A549 (cell line): ENCODE results near the gene AKAP9. TPM values are rescaled to one million over a fixed set of nuclear protein-coding genes. Genes with fewer than 3 reads are reported as not detected.
"Not testable (repeated sequence)": the region's sequence is repeated elsewhere in the genome, so short reads cannot be mapped to it uniquely, and the experiment has no call there.

ENCODE experiments used
- ATAC-seq, 2 experiments: fragments of 200-7000 bp in 1 of 2; fragments of >200 bp in 1 of 2; cut with Nextera tagmentation in 1 of 2; cut with Tn5 transposase in 1 of 2; 3 replicates each; pipeline versions ENCODE4 v1.8.0 to v1.9.1; 2018 to 2020; ENCODE audit warnings: mild to moderate bottlenecking in 1 of 2, moderate library complexity in 1 of 2
- CTCF ChIA-PET: fragments of 300-600 bp; sonication (Branson Sonifier 250); formaldehyde crosslinking; extraction: SDS; loops from one replicate; lab custom pipeline; 2021; ENCODE audit warnings: antibody characterized with exemption, inconsistent platforms; lab: Yijun Ruan, JAX
- POLR2A ChIA-PET: fragments of 350-600 bp; formaldehyde crosslinking; extraction: SDS; loops from one replicate; lab custom pipeline; 2021; ENCODE audit warnings: antibody characterized with exemption, inconsistent platforms; lab: Yijun Ruan, JAX
- DNase-seq, 2 experiments: peaks; one replicate each; pipeline versions ENCODE4 v3.0.0 to v3.0.0-alpha.2; 2011 to 2016; ENCODE audit warnings: low read depth in 1 of 2, low spot score in 1 of 2
- FAIRE-seq: peaks from 2 replicates; lab custom pipeline; 2011; peaks lifted over from hg19 to GRCh38; lab: Jason Lieb, UNC
- H3K27ac ChIP-seq, 2 experiments: fragments of >200 bp; sonication (Bioruptor Twin); formaldehyde crosslinking; 3 replicates each; pipeline ENCODE4 v1.5.1; 2016 to 2017
- H3K4me1 ChIP-seq: fragments of >200 bp; sonication (Bioruptor Twin); formaldehyde crosslinking; 3 replicates; pipeline ENCODE4 v1.6.1; 2016
- H3K4me2 ChIP-seq: fragments of >200 bp; sonication (Bioruptor Twin); formaldehyde crosslinking; 3 replicates; pipeline ENCODE4 v1.6.1; 2016
- H3K4me3 ChIP-seq: fragments of >200 bp; sonication (Bioruptor Twin); formaldehyde crosslinking; 3 replicates; pipeline ENCODE4 v1.5.1; 2016
- H3K9me3 ChIP-seq: fragments of >200 bp; sonication (Bioruptor Twin); formaldehyde crosslinking; 3 replicates; pipeline ENCODE4 v1.6.1; 2016
- ATOH8 ChIP-seq: fragments of 250-450 bp; sonication (Bioruptor Pico); IDR thresholded peaks from 2 replicates; pipeline ENCODE4 v1.5.0; 2020; ENCODE audit warnings: low read depth, mild to moderate bottlenecking, moderate library complexity
- BCL3 ChIP-seq: fragments of >200 bp; sonication (Bioruptor Twin); formaldehyde crosslinking; IDR thresholded peaks from 3 replicates; pipeline ENCODE4 v1.6.1; 2016
- BHLHE40 ChIP-seq: IDR thresholded peaks from 2 replicates; pipeline ENCODE4 v1.6.1; 2012; ENCODE audit warnings: low read depth, low read length, inconsistent platforms
- CBX2 ChIP-seq: fragments of 200-600 bp; sonication (generic); IDR thresholded peaks from 2 replicates; pipeline ENCODE4 v1.6.1; 2016; ENCODE audit warnings: low read depth, mild to moderate bottlenecking, borderline replicate concordance
- EHF ChIP-seq: fragments of 250-450 bp; sonication (Bioruptor Pico); IDR thresholded peaks from 2 replicates; pipeline ENCODE4 v1.5.0; 2020; ENCODE audit warnings: mild to moderate bottlenecking
- EHMT2 ChIP-seq: fragments of 200-600 bp; sonication (generic); IDR thresholded peaks from 2 replicates; pipeline ENCODE4 v1.6.1; 2016; ENCODE audit warnings: antibody characterized with exemption, low read depth, mild to moderate bottlenecking, moderate library complexity
- EP300 ChIP-seq, 2 experiments: fragments of >200 bp; sonication (Bioruptor Twin); formaldehyde crosslinking; IDR thresholded peaks; 2 replicates in 1 of 2; 3 replicates in 1 of 2; pipeline ENCODE4 v1.6.1; 2016 to 2017
- ESRRA ChIP-seq: fragments of 150-350 bp; IDR thresholded peaks from 2 replicates; pipeline ENCODE4 v1.6.1; 2014; ENCODE audit warnings: mild to moderate bottlenecking, low read length, borderline replicate concordance
- FOSL2 ChIP-seq, 2 experiments: fragments of 450-650 bp in 1 of 2; fragments of >200 bp in 1 of 2; sonication (Bioruptor Twin) in 1 of 2; formaldehyde crosslinking; IDR thresholded peaks; 2 replicates each; pipeline versions ENCODE4 v1.5.0 to v1.6.1; 2016 to 2020; ENCODE audit warnings: mild to moderate bottlenecking in 1 of 2, moderate library complexity in 1 of 2
- FOXS1 ChIP-seq: fragments of 250-450 bp; sonication (Bioruptor Pico); IDR thresholded peaks from 2 replicates; pipeline ENCODE4 v1.5.0; 2020; ENCODE audit warnings: mild to moderate bottlenecking, moderate library complexity
- HDAC2 ChIP-seq: fragments of 200-600 bp; sonication (generic); IDR thresholded peaks from 2 replicates; pipeline ENCODE4 v1.6.1; 2016
- HOXB5 ChIP-seq: fragments of 250-450 bp; sonication (Bioruptor Pico); IDR thresholded peaks from 2 replicates; pipeline ENCODE4 v1.5.0; 2020; ENCODE audit warnings: mild to moderate bottlenecking, moderate library complexity
- JUN ChIP-seq, 2 experiments: fragments of >200 bp; sonication (Bioruptor Twin); formaldehyde crosslinking; IDR thresholded peaks; 2 replicates in 1 of 2; 3 replicates in 1 of 2; pipeline ENCODE4 v1.6.1; 2016 to 2017
- JUNB ChIP-seq: fragments of >200 bp; sonication (Bioruptor Twin); formaldehyde crosslinking; IDR thresholded peaks from 2 replicates; pipeline ENCODE4 v1.6.1; 2016
- KDM1A ChIP-seq: fragments of 200-600 bp; sonication (generic); IDR thresholded peaks from 2 replicates; pipeline ENCODE4 v1.6.1; 2016; ENCODE audit warnings: low read depth, mild to moderate bottlenecking
- KDM5A ChIP-seq: fragments of 200-600 bp; sonication (generic); IDR thresholded peaks from 2 replicates; pipeline ENCODE4 v1.6.1; 2016; ENCODE audit warnings: antibody characterized with exemption, mild to moderate bottlenecking
- MAZ ChIP-seq: fragments of 150-350 bp; IDR thresholded peaks from 2 replicates; pipeline ENCODE4 v1.6.1; 2014; ENCODE audit warnings: antibody characterized with exemption, low read depth, low read length, borderline replicate concordance
- NFE2L2 ChIP-seq: fragments of 150-350 bp; conservative IDR thresholded peaks from 2 replicates; pipeline ENCODE4 v1.6.1; 2014; ENCODE audit warnings: low read length
- POLR2AphosphoS2 ChIP-seq: conservative IDR thresholded peaks from 2 replicates; pipeline ENCODE4 v1.6.1; 2012; ENCODE audit warnings: low read length, improper control_type of control experiment, inconsistent platforms
- RARB ChIP-seq: fragments of 250-450 bp; sonication (Bioruptor Pico); IDR thresholded peaks from 2 replicates; pipeline ENCODE4 v1.8.0; 2021; ENCODE audit warnings: mild to moderate bottlenecking, moderate library complexity
- RCOR1 ChIP-seq: fragments of 150-350 bp; IDR thresholded peaks from 2 replicates; pipeline ENCODE4 v1.6.1; 2014; ENCODE audit warnings: antibody characterized with exemption, low read length, low read depth
- RFX5 ChIP-seq: fragments of 450-650 bp; IDR thresholded peaks from 2 replicates; pipeline ENCODE4 v1.7.1; 2014; ENCODE audit warnings: antibody characterized with exemption, mild to moderate bottlenecking, moderate library complexity
- SMC3 ChIP-seq: fragments of >200 bp; sonication (Bioruptor Twin); formaldehyde crosslinking; IDR thresholded peaks from 3 replicates; pipeline ENCODE4 v1.6.1; 2018; ENCODE audit warnings: inconsistent platforms
- SREBF2 ChIP-seq: fragments of 450-650 bp; IDR thresholded peaks from 2 replicates; pipeline ENCODE4 v1.6.1; 2014; ENCODE audit warnings: mild to moderate bottlenecking, moderate library complexity
- TFCP2L1 ChIP-seq: fragments of 250-450 bp; sonication (Bioruptor Pico); IDR thresholded peaks from 2 replicates; pipeline ENCODE4 v1.5.0; 2021; ENCODE audit warnings: mild to moderate bottlenecking
- USF2 ChIP-seq: fragments of 450-650 bp; IDR thresholded peaks from 2 replicates; pipeline ENCODE4 v1.6.1; 2014; ENCODE audit warnings: antibody characterized with exemption
- ZC3H11A ChIP-seq: fragments of 450-650 bp; IDR thresholded peaks from 2 replicates; pipeline ENCODE4 v1.6.1; 2014; ENCODE audit warnings: antibody characterized with exemption, mild to moderate bottlenecking
- WGBS: methylation state at CpG from one replicate; pipeline ENCODE4 v1.1.6; 2017; ENCODE audit errors: missing lambda C conversion rate; 5-methylcytosine and 5-hydroxymethylcytosine counted together
- polyA plus RNA-seq, 4 experiments: library from polyadenylated mRNA; depleted of rRNA in 3 of 4; stranded (reverse); fragments of >200 nt; fragmentation: RNase III in 1 of 4; extraction: RNeasy Plus Mini Kit Qiagen cat#74134 plus additional on column Dnase treatment in 1 of 4; gene quantifications; 2 replicates in 3 of 4; 3 replicates in 1 of 4; pipeline ENCODE4 v1.2.3, GENCODE V29; 2011 to 2017

AKAP9 gene
- polyA plus RNA-seq, 2 of the 4 experiments (the other 2 are of a cell fraction): 11.7 to 32.3 TPM

- no peak for TF ChIP-seq EP300 (IDR thresholded peaks at IDR 0.05)
- TF ChIP-seq JUNB: peak; percentile 45; the same call in 1 of the 2 replicates
- no peak for TF ChIP-seq TFCP2L1 (CRISPR knock-in tag)
- TF ChIP-seq FOSL2 (IDR thresholded peaks at IDR 0.05): no peak
- peak; percentile 62 for TF ChIP-seq FOSL2 (CRISPR knock-in tag; IDR thresholded peaks at IDR 0.05)
- TF ChIP-seq ESRRA: no peak
- FAIRE-seq (no peak), DNase-seq (no peak), ATAC-seq (peak; percentile 48 to 54; a peak in 3 of 6 replicates)
- H3K4me3 ChIP-seq: no peak overlapping the region
- H3K4me2 ChIP-seq: peak overlapping the region; percentile 30
- no peak overlapping the region for H3K27ac ChIP-seq
- H3K4me1 ChIP-seq: peaks cover 23% of the 10 kb centered on the region
- no peaks in the 10 kb centered on the region for H3K9me3 ChIP-seq
- WGBS: 8% methylated on average over 3 of the region's 3 CpGs
- ChIA-PET CTCF (no interaction called here), POLR2A (no interaction called here)
These were observed 84.6 kb downstream of the AKAP9 start for GRCh38 chr7:92025260-92025659.

- FAIRE-seq, H3K4me3 ChIP-seq, H3K27ac ChIP-seq, H3K9me3 ChIP-seq, ATAC-seq, H3K4me2 ChIP-seq, POLR2A ChIA-PET, DNase-seq, CTCF ChIA-PET: not testable (repeated sequence)
- peaks cover 13% of the 10 kb centered on the region for H3K4me1 ChIP-seq
- 81% methylated on average over 3 of the region's 24 CpGs for WGBS
These were observed 86.0 kb downstream of the AKAP9 start for GRCh38 chr7:92026635-92027034.

- 94% methylated on average over 8 of the region's 29 CpGs for WGBS
These were observed 86.5 kb downstream of the AKAP9 start for GRCh38 chr7:92027128-92027527.

GRCh38 chr7:92028226-92028625, 87.6 kb downstream of the AKAP9 start:
- CTCF ChIA-PET: no interaction called here

More at GRCh38 chr7:92027128-92027527, 86.5 kb downstream of the AKAP9 start:
- H3K4me3 ChIP-seq, H3K4me2 ChIP-seq, H3K9me3 ChIP-seq, DNase-seq, H3K27ac ChIP-seq, CTCF ChIA-PET, ATAC-seq, POLR2A ChIA-PET, FAIRE-seq: not testable (repeated sequence)
- peaks cover 13% of the 10 kb centered on the region for H3K4me1 ChIP-seq

GRCh38 chr7:92028686-92029085, 88.0 kb downstream of the AKAP9 start:
- no peak for ATAC-seq

More at GRCh38 chr7:92028226-92028625, 87.6 kb downstream of the AKAP9 start:
- POLR2A ChIA-PET: no interaction called here
- Histone ChIP-seq H3K27ac (no peak overlapping the region), H3K4me3 (no peak overlapping the region)
- no peak for TF ChIP-seq EHF (CRISPR knock-in tag)
- TF ChIP-seq POLR2AphosphoS2: no peak
- TF ChIP-seq NFE2L2: no peak
- TF ChIP-seq RFX5: no peak
- TF ChIP-seq JUNB: no peak
- no peak for TF ChIP-seq HOXB5 (CRISPR knock-in tag)
- no peak for TF ChIP-seq KDM5A
- TF ChIP-seq ZC3H11A: no peak
- no peak for TF ChIP-seq ATOH8 (CRISPR knock-in tag)
- no peak for TF ChIP-seq BCL3
- TF ChIP-seq, all 56 proteins: peak for 0
- FAIRE-seq: no peak
- peaks cover 13% of the 10 kb centered on the region for H3K4me1 ChIP-seq
- no peak for DNase-seq
- H3K9me3 ChIP-seq: no peaks in the 10 kb centered on the region
- no peak overlapping the region for H3K4me2 ChIP-seq
- 92% methylated on average over 2 of the region's 2 CpGs for WGBS
- no peak for ATAC-seq

More at GRCh38 chr7:92028686-92029085, 88.0 kb downstream of the AKAP9 start:
- H3K4me3 ChIP-seq: no peak overlapping the region
- WGBS: 97% methylated on average over 1 of the region's 1 CpG
- TF ChIP-seq MAZ: no peak
- TF ChIP-seq CBX2: no peak
- no peak for TF ChIP-seq JUNB
- no peak for TF ChIP-seq RARB
- no peak for TF ChIP-seq JUN (IDR thresholded peaks at IDR 0.05)
- no peak for TF ChIP-seq KDM1A
- no peak for TF ChIP-seq RCOR1
- TF ChIP-seq SMC3: no peak
- TF ChIP-seq KDM5A: no peak
- TF ChIP-seq EP300 (IDR thresholded peaks at IDR 0.05): no peak
- TF ChIP-seq FOXS1 (CRISPR knock-in tag): no peak
- no peak for TF ChIP-seq SREBF2
- TF ChIP-seq POLR2AphosphoS2: no peak
- no peak for TF ChIP-seq HDAC2
- no peak for TF ChIP-seq BHLHE40
- no peak for TF ChIP-seq USF2
- TF ChIP-seq EHMT2: no peak
- ChIA-PET CTCF (no interaction called here), POLR2A (no interaction called here)
- H3K27ac ChIP-seq: no peak overlapping the region
- no peak for DNase-seq
- H3K4me2 ChIP-seq: no peak overlapping the region
- no peak for FAIRE-seq
- peaks cover 13% of the 10 kb centered on the region for H3K4me1 ChIP-seq
- no peaks in the 10 kb centered on the region for H3K9me3 ChIP-seq
